Cortex of kidney (tissue), 1 donor: ENCODE results near the gene DNAJC28.
"Not testable (repeated sequence)": the region's sequence is repeated elsewhere in the genome, so short reads cannot be mapped to it uniquely, and the experiment has no call there.

Experiments used
- DNase-seq: peaks from one replicate; lab custom pipeline; 2025; lab: John Stamatoyannopoulos, UW

DNAJC28 gene

DNA sequence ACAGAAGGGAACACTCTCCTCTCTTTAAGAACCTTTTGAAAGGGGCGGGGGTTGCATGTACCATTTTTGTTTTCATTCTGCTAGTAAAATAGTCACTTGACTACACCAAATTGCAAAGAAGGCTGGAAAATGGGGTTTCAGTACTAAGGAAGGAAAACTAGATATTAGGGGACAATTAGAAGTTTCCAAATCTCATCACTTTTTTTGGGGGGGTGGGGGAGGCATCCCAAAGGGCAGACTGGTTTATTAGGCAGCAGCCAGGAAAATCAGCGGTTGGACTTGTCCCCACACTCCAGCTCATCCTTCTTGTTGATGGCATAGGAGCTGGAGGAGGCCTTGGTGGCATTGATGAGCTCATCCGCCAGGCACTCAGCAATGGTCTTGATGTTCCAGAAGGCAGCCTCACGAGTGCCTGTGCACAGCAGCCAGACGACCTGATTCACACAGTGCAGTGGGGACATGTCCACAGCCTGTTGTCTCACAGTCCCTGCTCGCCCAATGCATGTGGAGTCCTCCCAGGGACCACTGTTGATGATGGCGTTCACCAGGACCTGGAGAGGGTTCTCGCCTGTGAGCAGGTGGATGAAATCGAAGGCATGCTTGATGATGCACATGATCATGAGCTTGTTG, 10.1 kb downstream of the DNAJC28 start:
- no peak for DNase-seq

GRCh38 chr21:33480481-33481103, 10.9 kb downstream of the DNAJC28 start:
- no peak for DNase-seq

- DNase-seq = peak; percentile 88
Observed at GRCh38 chr21:33479679-33480480, 11.6 kb downstream of the DNAJC28 start, which contains the start of gene TMEM50B. Gene TMEM50B, minus strand, starts transcription at chr21:33479974. Its CDS starts 11,089 bp downstream, at chr21:33468885.

DNA sequence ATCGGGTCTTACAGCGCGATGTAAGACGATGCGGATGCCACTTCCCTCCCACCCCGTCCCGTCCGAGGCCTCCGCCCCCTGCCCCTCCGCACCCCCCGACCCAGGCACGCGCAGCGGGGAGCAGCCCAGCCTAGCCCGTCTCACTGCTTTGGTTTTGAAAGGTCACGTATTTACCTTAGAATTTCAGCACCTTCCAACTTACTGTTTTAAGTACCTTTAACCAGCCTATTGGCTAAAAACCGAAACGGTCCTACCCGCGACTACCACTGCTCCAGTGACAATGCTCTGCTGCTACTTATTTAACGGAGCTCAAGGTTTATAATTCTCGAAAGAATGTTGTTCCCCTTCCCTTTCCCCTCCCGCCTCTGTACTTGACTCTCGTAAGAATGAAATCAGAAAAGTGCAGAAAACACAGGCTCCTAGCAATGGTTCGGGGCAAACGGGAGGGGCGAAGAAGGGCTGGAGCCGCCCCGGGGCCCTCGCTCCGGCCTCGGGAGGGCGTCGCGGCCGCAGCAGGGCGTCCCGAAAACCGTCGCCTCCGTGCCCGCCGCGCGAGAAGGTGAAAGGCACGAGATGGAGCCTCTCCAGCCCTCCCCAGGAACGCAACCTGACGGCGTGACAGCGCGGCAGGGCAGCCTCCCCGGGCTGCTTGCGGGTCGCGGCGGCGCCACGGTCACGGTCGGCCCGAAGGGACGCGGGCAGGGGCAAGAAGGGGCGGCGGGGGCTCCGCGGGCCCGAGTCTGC, 12.4 kb downstream of the DNAJC28 start:
- DNase-seq = no peak

- DNase-seq = no peak
Observed at GRCh38 chr21:33478182-33478581, 13.3 kb downstream of the DNAJC28 start.

- DNase-seq = no peak
Observed at GRCh38 chr21:33477066-33477465, 14.4 kb downstream of the DNAJC28 start.

DNA sequence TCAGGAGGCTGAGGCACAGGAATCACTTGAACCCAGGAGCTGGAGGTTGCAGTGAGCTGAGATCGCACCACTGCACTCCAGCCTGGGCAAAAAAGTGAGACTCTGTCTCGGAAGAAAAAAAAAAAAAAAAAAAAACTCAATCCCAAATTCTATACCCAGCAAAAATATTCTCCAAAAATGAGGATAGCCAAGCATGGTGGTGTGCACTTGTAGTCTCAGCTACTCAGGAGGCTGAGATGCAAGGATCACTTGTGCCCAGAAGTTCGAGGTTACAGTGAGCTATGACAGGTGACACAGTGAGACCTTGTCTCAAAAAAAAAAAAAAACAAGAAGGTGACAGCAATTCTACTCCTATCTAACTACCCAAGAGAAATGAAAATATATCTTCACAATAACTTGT, 18.2 kb downstream of the DNAJC28 start:
- DNase-seq = no peak

DNA sequence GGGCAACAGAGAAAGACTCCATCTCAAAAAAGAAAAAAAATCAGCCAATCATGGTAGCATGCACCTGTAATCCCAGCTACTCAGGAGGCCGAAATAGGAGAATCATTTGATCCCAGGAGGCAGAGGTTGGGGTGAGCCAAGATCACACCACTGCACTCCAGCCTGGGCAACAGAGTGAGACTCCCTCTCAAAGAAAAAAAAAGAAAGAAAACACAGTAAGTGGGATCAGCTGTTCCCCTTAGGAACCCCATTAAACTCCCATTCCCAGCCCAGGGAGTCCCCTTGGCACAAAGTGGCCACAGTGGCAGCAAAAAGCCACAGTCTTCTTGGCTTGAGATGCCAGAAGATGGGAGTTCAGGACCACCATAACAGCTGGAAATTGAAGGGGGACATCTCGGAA, 20.8 kb downstream of the DNAJC28 start:
- no peak for DNase-seq

GRCh38 chr21:33469183-33469582, 22.3 kb downstream of the DNAJC28 start:
- DNase-seq = not testable (repeated sequence)

DNA sequence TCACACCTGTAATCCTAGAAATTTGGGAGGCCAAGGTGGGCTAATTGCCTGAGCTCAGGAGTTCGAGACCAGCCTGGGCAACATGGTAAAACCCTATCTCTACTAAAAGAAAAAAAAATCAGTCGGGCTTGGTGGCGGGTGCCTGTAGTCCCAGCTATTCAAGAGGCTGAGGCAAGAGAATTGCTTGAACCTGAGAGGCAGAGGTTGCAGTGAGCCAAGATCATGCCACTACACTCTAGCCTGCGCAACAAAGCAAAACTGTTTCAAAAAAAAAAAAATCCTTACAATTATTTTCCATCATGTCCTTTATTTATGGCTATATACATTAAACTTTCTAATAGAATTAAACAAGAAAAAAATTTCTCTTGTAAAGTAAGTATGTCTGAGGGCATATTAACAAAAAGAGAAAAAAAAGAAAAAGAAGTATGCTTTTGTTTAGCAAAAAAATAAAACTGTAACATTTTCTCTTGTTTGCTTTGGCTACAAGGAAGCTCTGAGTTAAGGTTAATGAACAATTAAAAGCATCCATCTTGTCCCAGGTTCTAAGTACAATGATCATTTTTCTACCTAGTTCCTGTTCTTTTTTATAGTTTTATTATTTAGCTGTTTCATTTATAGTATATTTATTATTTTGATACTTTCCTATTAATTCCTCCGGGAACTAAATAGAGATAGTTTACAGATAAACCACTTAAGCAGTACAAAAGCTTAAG, 29.8 kb downstream of the DNAJC28 start:
- DNase-seq = no peak

GRCh38 chr21:33458861-33459260, 32.7 kb downstream of the DNAJC28 start:
- no peak for DNase-seq

- DNase-seq = no peak
Observed at GRCh38 chr21:33455686-33456446, 35.6 kb downstream of the DNAJC28 start.

GRCh38 chr21:33452362-33452761, 39.2 kb downstream of the DNAJC28 start:
- no peak for DNase-seq

DNA sequence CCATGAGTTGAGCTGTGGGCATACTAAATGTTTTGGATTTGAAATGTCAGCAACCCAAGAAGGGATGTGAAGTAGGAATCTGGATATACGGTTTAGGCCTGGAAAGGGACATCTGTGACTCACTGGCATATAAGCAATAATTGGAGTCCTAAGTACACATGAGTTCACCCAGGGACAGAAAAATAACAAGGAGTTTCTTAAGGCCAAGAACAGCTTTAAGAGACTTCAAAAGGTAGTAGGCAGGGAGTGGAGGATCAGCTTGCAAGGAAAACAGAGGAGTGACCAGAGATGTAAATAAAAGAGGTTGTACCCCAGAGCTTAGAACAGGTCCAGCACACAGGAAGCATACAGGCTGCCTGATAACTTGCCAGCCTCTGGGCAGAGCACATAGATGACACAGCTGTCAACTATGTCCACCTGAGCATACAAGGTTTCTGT, 39.9 kb downstream of the DNAJC28 start:
- no peak for DNase-seq

DNA sequence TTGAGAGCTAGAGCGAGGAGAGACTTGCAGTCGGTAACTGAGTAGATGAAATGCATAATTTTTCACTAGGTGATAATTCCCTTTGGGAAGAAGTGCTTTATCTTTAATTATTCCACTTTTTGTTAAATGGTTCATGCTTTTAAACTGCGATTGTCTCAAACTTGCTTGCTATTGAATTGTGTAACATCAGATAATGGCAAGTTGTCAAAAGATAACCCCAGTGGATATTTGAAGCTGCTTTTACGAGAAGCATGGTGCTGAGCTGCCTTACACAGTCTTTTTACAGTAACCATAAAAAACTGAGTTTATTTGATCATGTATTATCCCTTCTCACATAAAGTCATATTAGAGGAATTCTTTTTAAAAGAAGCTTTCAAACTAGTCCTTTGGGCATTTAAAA, 41.9 kb downstream of the DNAJC28 start:
- DNase-seq = no peak

GRCh38 chr21:33446620-33447019, 44.9 kb downstream of the DNAJC28 start:
- not testable (repeated sequence) for DNase-seq

GRCh38 chr21:33444499-33444898, 47.0 kb downstream of the DNAJC28 start:
- DNase-seq = no peak

DNA sequence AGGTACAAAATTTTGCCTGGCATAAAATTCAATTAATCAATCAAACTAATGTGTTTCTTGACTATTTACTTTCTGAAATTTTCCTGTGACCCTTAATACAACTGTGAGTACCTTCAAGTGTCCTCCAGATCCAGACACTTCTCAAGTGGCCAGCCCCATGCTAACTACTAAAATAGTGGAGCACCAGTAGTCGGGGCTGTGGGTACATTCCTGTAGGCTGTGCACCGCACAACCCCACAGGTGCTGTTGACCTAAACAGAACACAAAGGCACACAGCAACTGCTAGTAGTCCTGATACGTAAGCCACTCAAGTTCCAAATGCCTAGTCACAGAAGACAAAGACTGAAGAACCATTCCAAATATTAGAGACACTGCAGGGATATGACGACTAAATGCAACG, 48.3 kb downstream of the DNAJC28 start:
- no peak for DNase-seq

DNA sequence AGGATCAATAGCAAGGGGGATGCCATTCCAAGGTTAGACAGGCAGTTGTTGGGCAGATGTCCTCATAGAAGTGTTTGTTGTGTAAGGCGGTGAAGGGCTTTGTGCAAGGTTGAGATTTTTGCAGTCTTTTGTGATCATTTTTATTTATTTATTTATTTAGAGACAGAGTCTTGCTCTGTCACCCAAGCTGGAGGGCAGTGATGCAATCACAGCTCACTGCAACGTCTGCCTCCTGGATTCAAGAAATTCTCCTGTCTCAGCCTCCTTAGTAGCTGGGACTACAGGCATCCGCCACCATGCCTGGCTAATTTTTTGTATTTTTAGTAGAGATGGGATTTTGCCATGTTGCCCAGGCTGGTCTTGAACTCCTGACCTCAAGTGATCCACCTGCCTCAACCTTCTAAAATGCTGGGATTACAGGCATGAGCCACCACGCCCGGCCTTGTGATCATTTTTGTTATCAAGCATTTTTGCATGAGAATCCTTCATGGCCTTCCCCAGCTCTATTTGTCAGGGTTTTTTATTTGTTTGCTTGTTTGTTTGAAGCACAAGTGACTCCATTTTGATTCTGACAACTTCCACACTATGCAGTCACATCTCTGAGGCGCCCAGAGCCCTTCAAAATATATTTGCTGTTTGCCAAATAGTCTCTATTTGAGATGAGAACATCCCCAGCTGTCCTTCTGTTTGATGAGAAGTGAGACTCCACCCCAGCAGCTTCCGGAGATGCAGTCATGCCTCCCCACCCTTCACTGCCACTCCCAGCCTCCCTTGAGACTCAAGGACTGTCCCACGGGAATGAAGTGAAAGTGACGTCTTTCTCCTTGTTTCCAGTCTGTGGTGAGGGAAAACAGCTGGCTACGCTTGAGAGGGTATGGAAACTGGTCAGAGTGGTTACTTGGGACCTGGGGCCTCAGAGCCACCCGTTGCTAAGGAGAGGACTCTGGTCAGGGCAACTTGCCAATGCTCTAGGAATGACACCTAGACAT, 49.7 kb downstream of the DNAJC28 start:
- no peak for DNase-seq
